H9 (cell line): ENCODE results near the gene GTF2H3. TPM values are rescaled to one million over a fixed set of nuclear protein-coding genes. Genes with fewer than 3 reads are reported as not detected.

ENCODE experiments used
- DNase-seq: peaks from one replicate; pipeline ENCODE4 v3.0.0-alpha.2; 2017
- H2AFZ ChIP-seq: one replicate; pipeline ENCODE4 v1.6.1; 2013; ENCODE audit warnings: mild to moderate bottlenecking, low read length, control low read depth, moderate library complexity
- H2AK5ac ChIP-seq: 2 replicates; pipeline ENCODE4 v1.6.1; 2013; ENCODE audit warnings: low read length, control low read depth, mixed read lengths; ENCODE audit not compliant: insufficient read length
- H2BK120ac ChIP-seq: one replicate; pipeline ENCODE4 v1.6.1; 2013; ENCODE audit warnings: low read depth, mild to moderate bottlenecking, low read length, control low read depth, inconsistent platforms; ENCODE audit not compliant: poor library complexity, severe bottlenecking
- H2BK12ac ChIP-seq: 2 replicates; pipeline ENCODE4 v1.6.1; 2013; ENCODE audit warnings: low read length, control low read depth, mixed read lengths, low read depth; ENCODE audit not compliant: insufficient read length
- H2BK15ac ChIP-seq: 2 replicates; pipeline ENCODE4 v1.6.1; 2013; ENCODE audit warnings: low read depth, low read length, control low read depth
- H2BK20ac ChIP-seq: one replicate; pipeline ENCODE4 v1.6.1; 2013; ENCODE audit warnings: low read depth, mild to moderate bottlenecking, low read length, control low read depth, inconsistent platforms; ENCODE audit not compliant: poor library complexity, severe bottlenecking
- H2BK5ac ChIP-seq: 2 replicates; pipeline ENCODE4 v1.6.1; 2013; ENCODE audit warnings: low read length, control low read depth, mixed read lengths; ENCODE audit not compliant: insufficient read length
- H3K14ac ChIP-seq: 2 replicates; pipeline ENCODE4 v1.6.1; 2013; ENCODE audit warnings: low read length, control low read depth; ENCODE audit not compliant: insufficient read depth
- H3K18ac ChIP-seq: 2 replicates; pipeline ENCODE4 v1.6.1; 2013; ENCODE audit warnings: low read depth, mild to moderate bottlenecking, mixed read lengths, low read length, control low read depth; ENCODE audit not compliant: insufficient read length
- H3K23ac ChIP-seq: 2 replicates; pipeline ENCODE4 v1.6.1; 2013; ENCODE audit warnings: low read length, control low read depth, mixed read lengths, low read depth; ENCODE audit not compliant: insufficient read length
- H3K23me2 ChIP-seq: 2 replicates; pipeline ENCODE4 v1.6.1; 2013; ENCODE audit warnings: low read depth, mild to moderate bottlenecking, mixed read lengths, low read length, control low read depth; ENCODE audit not compliant: insufficient read length, poor library complexity, severe bottlenecking
- H3K27ac ChIP-seq: 2 replicates; pipeline ENCODE4 v1.5.1; 2013; ENCODE audit warnings: low read length, control low read depth, mixed read lengths, low read depth; ENCODE audit not compliant: insufficient read length
- H3K27me3 ChIP-seq: 2 replicates; pipeline ENCODE4 v1.6.1; 2013; ENCODE audit warnings: low read length, control low read depth, inconsistent platforms; ENCODE audit not compliant: insufficient read depth
- H3K4ac ChIP-seq: 2 replicates; pipeline ENCODE4 v1.6.1; 2013; ENCODE audit warnings: low read depth, mild to moderate bottlenecking, control low read depth, inconsistent platforms, low read length, moderate library complexity
- H3K4me1 ChIP-seq: 2 replicates; pipeline ENCODE4 v1.6.1; 2013; ENCODE audit warnings: low read length, control low read depth, inconsistent platforms; ENCODE audit not compliant: insufficient read depth
- H3K4me2 ChIP-seq: 2 replicates; pipeline ENCODE4 v1.6.1; 2013; ENCODE audit warnings: low read length, control low read depth, mixed read lengths; ENCODE audit not compliant: insufficient read length, insufficient read depth
- H3K56ac ChIP-seq: 2 replicates; pipeline ENCODE4 v1.6.1; 2013; ENCODE audit warnings: low read depth, mild to moderate bottlenecking, mixed read lengths, low read length, control low read depth; ENCODE audit not compliant: insufficient read length
- H3K79me1 ChIP-seq: 2 replicates; pipeline ENCODE4 v1.6.1; 2013; ENCODE audit warnings: low read depth, mild to moderate bottlenecking, moderate library complexity, low read length, control low read depth, inconsistent platforms; ENCODE audit not compliant: insufficient read depth, poor library complexity, severe bottlenecking
- H3K79me2 ChIP-seq: 2 replicates; pipeline ENCODE4 v1.6.1; 2013; ENCODE audit warnings: low read length, control low read depth, inconsistent platforms; ENCODE audit not compliant: insufficient read depth
- H3K9ac ChIP-seq: 2 replicates; pipeline ENCODE4 v1.6.1; 2013; ENCODE audit warnings: low read length, control low read depth, mixed read lengths; ENCODE audit not compliant: insufficient read length; ENCODE audit errors: extremely low read depth
- H3K9me3 ChIP-seq: one replicate; pipeline ENCODE4 v1.6.1; 2013; ENCODE audit warnings: low read depth, low read length, inconsistent platforms; ENCODE audit not compliant: control insufficient read depth
- H3T11ph ChIP-seq: one replicate; pipeline ENCODE4 v1.6.1; 2013; ENCODE audit warnings: mild to moderate bottlenecking, low read length, control low read depth, inconsistent platforms
- H4K20me1 ChIP-seq: one replicate; pipeline ENCODE4 v1.6.1; 2013; ENCODE audit not compliant: control insufficient read depth, insufficient read length, insufficient read depth
- H4K5ac ChIP-seq: 2 replicates; pipeline ENCODE4 v1.6.1; 2013; ENCODE audit warnings: low read depth, mild to moderate bottlenecking, mixed read lengths, low read length, control low read depth; ENCODE audit not compliant: insufficient read length
- H4K8ac ChIP-seq: replicated peaks from 2 replicates; pipeline ENCODE4 v1.6.1; 2013; ENCODE audit warnings: low read length, control low read depth, mixed read lengths, low read depth; ENCODE audit not compliant: insufficient read length
- H4K91ac ChIP-seq: 2 replicates; pipeline ENCODE4 v1.6.1; 2013; ENCODE audit warnings: low read depth, mild to moderate bottlenecking, moderate library complexity, mixed read lengths, low read length, control low read depth; ENCODE audit not compliant: insufficient read length
- H3K27ac Mint-ChIP-seq, 3 experiments: 2 replicates in 2 of 3; 3 replicates in 1 of 3; pipeline ENCODE4 v1.8.0; 2020 to 2021; ENCODE audit warnings: mixed read lengths in 3 of 3, mild to moderate bottlenecking in 1 of 3, moderate library complexity in 1 of 3
- H3K27me3 Mint-ChIP-seq: 2 replicates; pipeline ENCODE4 v1.8.0; 2021; ENCODE audit warnings: low read depth, mild to moderate bottlenecking, moderate library complexity, mixed read lengths
- H3K36me3 Mint-ChIP-seq, 3 experiments: 2 replicates in 2 of 3; 3 replicates in 1 of 3; pipeline ENCODE4 v1.8.0; 2020 to 2021; ENCODE audit warnings: low read depth in 3 of 3, mixed read lengths in 3 of 3; ENCODE audit not compliant: insufficient read depth in 1 of 3
- H3K4me1 Mint-ChIP-seq, 2 experiments: 2 replicates each; pipeline ENCODE4 v1.8.0; 2020; ENCODE audit warnings: mixed read lengths in 2 of 2
- H3K4me3 Mint-ChIP-seq, 2 experiments: 2 replicates in 1 of 2; 3 replicates in 1 of 2; pipeline ENCODE4 v1.8.0; 2020 to 2021; ENCODE audit warnings: mild to moderate bottlenecking in 2 of 2, mixed read lengths in 2 of 2, moderate library complexity in 1 of 2
- H3K9me3 Mint-ChIP-seq, 2 experiments: 2 replicates in 1 of 2; 3 replicates in 1 of 2; pipeline ENCODE4 v1.8.0; 2020; ENCODE audit warnings: mild to moderate bottlenecking in 2 of 2, mixed read lengths in 2 of 2, moderate library complexity in 1 of 2
- CTCF ChIP-seq: fragments of 200-600 bp; sonication (generic); conservative IDR thresholded peaks from 3 replicates; pipeline ENCODE4 v1.8.0; 2021; ENCODE audit warnings: antibody characterized with exemption, mild to moderate bottlenecking
- WGBS: extraction: QIAGEN DNeasy Blood & Tissue Kit; methylation state at CpG from one replicate; pipeline ENCODE4 v1.1.7; 2013; ENCODE audit warnings: missing lambda C conversion rate, low lambda C conversion rate, mixed read lengths; ENCODE audit not compliant: insufficient read length; ENCODE audit errors: extremely low coverage; 5-methylcytosine and 5-hydroxymethylcytosine counted together
- total RNA-seq: library from RNA; stranded (reverse); gene quantifications from 2 replicates; pipeline ENCODE4 v1.2.1, GENCODE V29; 2021

GTF2H3 gene
- total RNA-seq, 1 experiment from 2014 or later, result 39.2 TPM

- Histone ChIP-seq H3K56ac (no peak overlapping the region), H3K23me2 (no peaks in the 10 kb centered on the region), H3K4me2 (no peak overlapping the region), H3K79me2 (peaks cover 11% of the 10 kb centered on the region; the same call in 1 of the 2 replicates), H3K27me3 (no peaks in the 10 kb centered on the region), H3K27ac (no peak overlapping the region), H2AK5ac (no peak overlapping the region), H3K4ac (no peak overlapping the region), H2BK15ac (no peak overlapping the region), H3K9me3 (no peaks in the 10 kb centered on the region), H4K8ac (no peak overlapping the region), H2AFZ (no peak overlapping the region), H2BK20ac (no peak overlapping the region), H4K20me1 (peaks cover 3% of the 10 kb centered on the region), H4K5ac (no peak overlapping the region), H3K4me1 (no peaks in the 10 kb centered on the region), H3K18ac (no peak overlapping the region), H2BK12ac (no peak overlapping the region), H2BK5ac (no peak overlapping the region), H4K91ac (no peak overlapping the region), H3K14ac (no peak overlapping the region), H3T11ph (no peak overlapping the region), H2BK120ac (no peak overlapping the region), H3K79me1 (peaks cover 3% of the 10 kb centered on the region), H3K9ac (no peak overlapping the region), H3K23ac (no peak overlapping the region)
- no peaks in the 10 kb centered on the region for H3K9me3 Mint-ChIP-seq
- H3K36me3 Mint-ChIP-seq, result peaks cover 59 to 86% (median 86%) of the 10 kb centered on the region in 3 experiments; a peak in 6 of 7 replicates
- H3K4me3 Mint-ChIP-seq, result no peak overlapping the region
- peaks cover 0 to under 1% of the 10 kb centered on the region in 2 experiments; a peak in 2 of 4 replicates for H3K4me1 Mint-ChIP-seq
- no peak for TF ChIP-seq CTCF
- WGBS, result no CpG with 5 or more reads among the region's 8 CpGs
- H3K27me3 Mint-ChIP-seq, result no peaks in the 10 kb centered on the region
- no peak overlapping the region for H3K27ac Mint-ChIP-seq
- no peak for DNase-seq
These were observed 25.4 kb upstream of the GTF2H3 start for GRCh38 chr12:123608182-123608581.
